GM23338 (cell line): ENCODE measurements around the gene FICD. TPM values are rescaled to one million over a fixed set of nuclear protein-coding genes. Genes with fewer than 3 reads are reported as not detected.

ENCODE experiments used
- ATAC-seq: fragments of 200-7000 bp; cut with Tn5 transposase; 3 replicates; pipeline ENCODE4 v1.9.1; 2020
- DNase-seq: peaks from one replicate; pipeline ENCODE4 v3.0.0-alpha.2; 2015; ENCODE audit warnings: low spot score
- H2AFZ ChIP-seq: fragments of 200-600 bp; sonication (generic); 2 replicates; pipeline ENCODE4 v1.8.0; 2016; ENCODE audit warnings: antibody characterized with exemption, mild to moderate bottlenecking, moderate library complexity
- H3F3A ChIP-seq: fragments of 200-600 bp; sonication (generic); replicated peaks from 2 replicates; pipeline ENCODE4 v1.8.0; 2017; ENCODE audit warnings: antibody characterized with exemption, mixed run types, low read depth
- H3K27ac ChIP-seq: fragments of 200-600 bp; sonication (generic); 2 replicates; pipeline ENCODE4 v1.6.1; 2016; ENCODE audit warnings: low read depth
- H3K27me3 ChIP-seq: fragments of 200-600 bp; sonication (generic); 2 replicates; pipeline ENCODE4 v1.8.0; 2016; ENCODE audit warnings: mild to moderate bottlenecking, mixed run types, moderate library complexity; ENCODE audit not compliant: insufficient read depth
- H3K36me3 ChIP-seq: fragments of 200-600 bp; sonication (generic); 2 replicates; pipeline ENCODE4 v1.8.0; 2016; ENCODE audit warnings: mild to moderate bottlenecking; ENCODE audit not compliant: insufficient read depth
- H3K4me1 ChIP-seq: fragments of 200-600 bp; sonication (generic); 2 replicates; pipeline ENCODE4 v1.8.0; 2016; ENCODE audit warnings: mild to moderate bottlenecking, moderate library complexity; ENCODE audit not compliant: insufficient read depth
- H3K4me2 ChIP-seq: fragments of 200-600 bp; sonication (generic); 2 replicates; pipeline ENCODE4 v1.7.1; 2017; ENCODE audit warnings: mixed run types
- H3K4me3 ChIP-seq: fragments of 200-600 bp; sonication (generic); 2 replicates; pipeline ENCODE4 v1.6.1; 2016; ENCODE audit warnings: mixed run types
- H3K79me2 ChIP-seq: fragments of 200-600 bp; sonication (generic); replicated peaks from 2 replicates; pipeline ENCODE4 v1.8.0; 2017; ENCODE audit warnings: mild to moderate bottlenecking; ENCODE audit not compliant: insufficient read depth
- H3K9me2 ChIP-seq: fragments of 200-600 bp; sonication (generic); 2 replicates; pipeline ENCODE4 v1.8.0; 2017; ENCODE audit not compliant: insufficient read depth
- H4K20me1 ChIP-seq: fragments of 200-600 bp; sonication (generic); replicated peaks from 2 replicates; pipeline ENCODE4 v1.8.0; 2017; ENCODE audit warnings: mild to moderate bottlenecking; ENCODE audit not compliant: insufficient read depth
- H3K27ac Mint-ChIP-seq: 2 replicates; pipeline ENCODE4 v1.8.0; 2020; ENCODE audit warnings: inconsistent platforms, mild to moderate bottlenecking, moderate library complexity, mixed read lengths
- H3K27me3 Mint-ChIP-seq: 3 replicates; pipeline ENCODE4 v1.8.0; 2022; ENCODE audit warnings: low read depth, mild to moderate bottlenecking, moderate library complexity, mixed read lengths, inconsistent platforms; ENCODE audit not compliant: insufficient read depth, poor library complexity
- H3K36me3 Mint-ChIP-seq: 3 replicates; pipeline ENCODE4 v1.8.0; 2021; ENCODE audit warnings: low read depth, mild to moderate bottlenecking, inconsistent platforms, moderate library complexity, mixed read lengths
- H3K4me1 Mint-ChIP-seq: 3 replicates; pipeline ENCODE4 v1.8.0; 2020; ENCODE audit warnings: mild to moderate bottlenecking, inconsistent platforms, mixed read lengths
- H3K4me3 Mint-ChIP-seq: 3 replicates; pipeline ENCODE4 v1.8.0; 2021; ENCODE audit warnings: moderate library complexity, mild to moderate bottlenecking, inconsistent platforms, mixed read lengths
- H3K9me3 Mint-ChIP-seq: 3 replicates; pipeline ENCODE4 v1.8.0; 2020; ENCODE audit warnings: moderate library complexity, mild to moderate bottlenecking, inconsistent platforms, mixed read lengths
- CREB1 ChIP-seq: fragments of 250-450 bp; sonication (Bioruptor Pico); IDR thresholded peaks from 2 replicates; pipeline ENCODE4 v1.5.0; 2020; ENCODE audit warnings: low read depth, mild to moderate bottlenecking, moderate library complexity
- CTCF ChIP-seq, 2 experiments: fragments of 200-600 bp in 1 of 2; sonication (generic) in 1 of 2; conservative IDR thresholded peaks; 2 replicates each; pipeline versions ENCODE4 v1.5.1 to v1.6.1; 2016 to 2017; ENCODE audit warnings: antibody characterized with exemption in 2 of 2, low read depth in 2 of 2, mild to moderate bottlenecking in 2 of 2, moderate library complexity in 1 of 2
- ETS1 ChIP-seq: IDR thresholded peaks from 2 replicates; pipeline ENCODE4 v1.6.1; 2016; ENCODE audit warnings: antibody characterized with exemption
- EZH2phosphoT487 ChIP-seq: fragments of 200-600 bp; sonication (generic); IDR thresholded peaks from one replicate; pipeline ENCODE4 v1.8.1; 2018; ENCODE audit warnings: antibody characterized with exemption; ENCODE audit not compliant: unreplicated experiment
- JUNB ChIP-seq: IDR thresholded peaks from one replicate; pipeline ENCODE4 v1.6.1; 2016; ENCODE audit warnings: antibody characterized with exemption; ENCODE audit not compliant: unreplicated experiment
- NANOG ChIP-seq: IDR thresholded peaks from 2 replicates; pipeline ENCODE4 v1.6.1; 2016; ENCODE audit warnings: antibody characterized with exemption, borderline replicate concordance
- POLR2AphosphoS5 ChIP-seq: IDR thresholded peaks from 2 replicates; pipeline ENCODE4 v1.6.1; 2016; ENCODE audit warnings: antibody characterized with exemption, low read depth
- STAT1 ChIP-seq: IDR thresholded peaks from one replicate; pipeline ENCODE4 v1.6.1; 2016; ENCODE audit warnings: antibody characterized with exemption; ENCODE audit not compliant: unreplicated experiment
- ZNF114 ChIP-seq: fragments of 250-450 bp; sonication (Bioruptor Pico); IDR thresholded peaks from 2 replicates; pipeline ENCODE4 v1.5.0; 2020; ENCODE audit warnings: mild to moderate bottlenecking, moderate library complexity
- ZNF331 ChIP-seq: fragments of 250-450 bp; sonication (Bioruptor Pico); IDR thresholded peaks from 2 replicates; pipeline ENCODE4 v1.5.0; 2020; ENCODE audit warnings: low read depth, mild to moderate bottlenecking, moderate library complexity
- ZNF462 ChIP-seq: fragments of 250-450 bp; sonication (Bioruptor Pico); IDR thresholded peaks from 2 replicates; pipeline ENCODE4 v1.5.0; 2020; ENCODE audit warnings: mild to moderate bottlenecking, moderate library complexity
- polyA plus RNA-seq: library from polyadenylated mRNA; unstranded; fragments of >200 nt; fragmentation: Nextera tagmentation; extraction: Ambion mirVana; gene quantifications from 2 replicates; pipeline ENCODE4 v1.2.1, GENCODE V29; 2016
- total RNA-seq: library from RNA; depleted of rRNA; stranded (reverse); fragments of >200 nt; shearing (Covaris generic); gene quantifications from 2 replicates; pipeline ENCODE4 v1.2.3, GENCODE V29; 2014

Gene FICD
- total and polyA plus RNA-seq, 2 experiments from 2014 or later: 4.9 to 5.3 TPM

GRCh38 chr12:108498136-108498535 is 16.9 kb upstream of the FICD start:
- no peak overlapping the region for H3K4me3 Mint-ChIP-seq
- no peak overlapping the region for H3K4me2 ChIP-seq
- no peak overlapping the region for H2AFZ ChIP-seq
- H3K4me3 ChIP-seq: no peak overlapping the region
- H3K9me3 Mint-ChIP-seq: peaks cover 20% of the 10 kb centered on the region
- no peaks in the 10 kb centered on the region for H4K20me1 ChIP-seq
- H3K79me2 ChIP-seq: no peaks in the 10 kb centered on the region
- ATAC-seq (no peak), DNase-seq (no peak)
- H3K4me1 ChIP-seq: no peaks in the 10 kb centered on the region
- no peaks in the 10 kb centered on the region for H3K4me1 Mint-ChIP-seq
- peaks cover 8% of the 10 kb centered on the region; the same call in 2 of the 3 replicates for H3K36me3 Mint-ChIP-seq
- no peak overlapping the region for H3K27ac Mint-ChIP-seq
- TF ChIP-seq ZNF331 (CRISPR knock-in tag) (no peak), CTCF (conservative IDR thresholded peaks at IDR 0.05; ENCODE audit: low read depth in 2 of 2) (no peak), NANOG (no peak), STAT1 (no peak), ETS1 (no peak), POLR2AphosphoS5 (no peak)
- no peaks in the 10 kb centered on the region for H3K27me3 Mint-ChIP-seq
- H3K9me2 ChIP-seq: no peaks in the 10 kb centered on the region; the same call in 1 of the 2 replicates
- no peaks in the 10 kb centered on the region for H3F3A ChIP-seq
- H3K36me3 ChIP-seq: peaks cover 3% of the 10 kb centered on the region; the same call in 1 of the 2 replicates
- H3K27me3 ChIP-seq: no peaks in the 10 kb centered on the region
- H3K27ac ChIP-seq: no peak overlapping the region

GRCh38 chr12:108502922-108503321 is 12.2 kb upstream of the FICD start:
- TF ChIP-seq ZNF331 (CRISPR knock-in tag) (no peak), ETS1 (no peak), EZH2phosphoT487 (no peak), ZNF462 (CRISPR knock-in tag) (no peak), ZNF114 (CRISPR knock-in tag) (no peak), NANOG (no peak), CREB1 (CRISPR knock-in tag) (no peak), JUNB (no peak)
- no peak overlapping the region for H3K4me3 ChIP-seq
- DNase-seq: no peak
- Mint-ChIP-seq H3K36me3 (peaks cover 17% of the 10 kb centered on the region; the same call in 2 of the 3 replicates), H3K27me3 (peaks cover 2% of the 10 kb centered on the region), H3K9me3 (peaks cover 29% of the 10 kb centered on the region), H3K4me3 (no peak overlapping the region), H3K27ac (no peak overlapping the region), H3K4me1 (no peaks in the 10 kb centered on the region)
- ATAC-seq: no peak
- no peaks in the 10 kb centered on the region for H3K79me2 ChIP-seq
- no peaks in the 10 kb centered on the region for H3K9me2 ChIP-seq
- H3K4me1 ChIP-seq: no peaks in the 10 kb centered on the region
- no peaks in the 10 kb centered on the region for H3K27me3 ChIP-seq
- no peaks in the 10 kb centered on the region for H3F3A ChIP-seq
- H2AFZ ChIP-seq: no peak overlapping the region
- no peak overlapping the region for H3K4me2 ChIP-seq
- H3K36me3 ChIP-seq: peaks cover 3% of the 10 kb centered on the region; the same call in 1 of the 2 replicates
- H4K20me1 ChIP-seq: no peaks in the 10 kb centered on the region
- H3K27ac ChIP-seq: no peak overlapping the region
